GM21447 (cell line): ENCODE results near the gene PLEKHN1.

ENCODE experiments used
- ATAC-seq: cut with Tn5 transposase; IDR thresholded peaks from one replicate; pipeline ENCODE4 v1.9.1; 2021; ENCODE audit not compliant: unreplicated experiment

PLEKHN1 gene

GRCh38 chr1:966135-966703 lies at the start of gene PLEKHN1:
Gene PLEKHN1 (plus strand): TSS chr1:966482. CDS start chr1:966532, 50 bp downstream.
- ATAC-seq = peak; percentile 39

GRCh38 chr1:917076-917459 lies 49.2 kb upstream of the PLEKHN1 start:
- no peak for ATAC-seq

DNA sequence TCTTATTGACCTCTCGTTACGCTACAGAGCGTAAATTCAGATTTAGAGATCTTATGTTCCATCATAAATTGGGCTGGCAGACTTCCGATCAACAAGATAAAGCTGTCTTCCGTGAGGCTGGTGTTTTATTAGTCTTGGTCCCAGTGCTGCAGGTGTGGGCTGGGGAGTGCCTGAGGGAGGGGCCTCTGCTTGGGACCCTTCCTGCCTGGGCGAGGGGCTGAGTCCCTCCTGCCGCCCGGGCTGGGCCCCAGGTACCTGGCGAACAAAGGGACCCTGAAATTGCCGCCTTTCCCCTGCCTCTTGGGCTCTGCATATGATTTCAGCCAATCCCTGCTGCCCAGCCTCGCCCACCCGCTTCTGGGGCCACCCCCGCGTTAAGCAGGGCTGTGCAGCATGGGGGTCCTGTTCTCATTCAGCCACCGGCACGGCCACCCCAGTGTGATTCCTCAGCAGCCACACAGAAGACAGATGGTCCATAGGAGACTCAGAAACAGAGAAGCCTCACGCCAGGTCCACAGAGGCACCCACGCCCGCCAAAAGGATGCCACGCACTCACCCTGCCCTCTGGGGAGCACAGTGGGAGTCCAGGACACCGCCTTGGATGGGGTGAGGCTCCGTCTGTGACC lies 48.7 kb upstream of the PLEKHN1 start:
- no peak for ATAC-seq

DNA sequence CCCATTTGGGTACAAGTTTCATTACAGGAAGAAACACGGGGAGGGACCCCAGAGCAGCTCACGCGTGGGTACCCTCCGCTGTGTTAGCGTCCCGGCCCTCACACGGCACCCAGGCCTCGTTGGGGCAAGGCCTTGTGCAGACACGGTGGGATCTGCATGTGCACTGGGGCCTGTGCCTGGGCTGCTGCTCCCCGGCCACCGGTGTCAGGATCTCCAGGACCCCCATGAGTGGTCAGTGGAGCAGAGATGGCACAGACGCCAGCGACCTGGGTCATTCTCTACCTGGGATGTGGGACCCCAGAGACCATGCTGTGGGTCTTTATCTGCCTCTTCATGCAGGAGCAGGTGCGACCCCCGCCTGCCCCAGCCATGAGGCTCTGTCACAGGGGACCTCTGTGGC lies 47.9 kb upstream of the PLEKHN1 start:
- no peak for ATAC-seq

GRCh38 chr1:918843-919242 lies 47.4 kb upstream of the PLEKHN1 start:
- no peak for ATAC-seq

- ATAC-seq = no peak
These were observed 46.9 kb upstream of the PLEKHN1 start for GRCh38 chr1:919271-919872.

- no peak for ATAC-seq
These were observed 46.3 kb upstream of the PLEKHN1 start for GRCh38 chr1:920010-920409.

DNA sequence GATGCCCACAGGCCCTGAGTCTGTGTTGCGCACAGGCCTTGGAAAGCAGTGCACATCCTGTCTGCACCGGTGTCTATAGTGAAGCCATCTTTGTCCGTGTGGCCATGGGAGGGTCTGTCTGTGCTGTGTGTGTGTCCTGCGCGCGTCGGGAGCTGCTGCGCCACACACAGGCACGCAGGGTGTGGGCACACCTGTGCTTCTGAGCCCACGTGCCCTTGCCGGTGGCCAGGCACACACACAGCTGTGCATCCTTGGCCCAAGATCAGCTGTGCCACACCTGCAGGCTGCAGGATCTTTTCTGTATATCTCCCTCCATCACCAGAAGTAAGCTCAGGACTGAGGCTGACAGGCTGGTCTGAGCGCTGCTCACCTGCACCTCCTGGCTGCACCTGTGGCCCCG lies 45.8 kb upstream of the PLEKHN1 start:
- ATAC-seq = no peak

DNA sequence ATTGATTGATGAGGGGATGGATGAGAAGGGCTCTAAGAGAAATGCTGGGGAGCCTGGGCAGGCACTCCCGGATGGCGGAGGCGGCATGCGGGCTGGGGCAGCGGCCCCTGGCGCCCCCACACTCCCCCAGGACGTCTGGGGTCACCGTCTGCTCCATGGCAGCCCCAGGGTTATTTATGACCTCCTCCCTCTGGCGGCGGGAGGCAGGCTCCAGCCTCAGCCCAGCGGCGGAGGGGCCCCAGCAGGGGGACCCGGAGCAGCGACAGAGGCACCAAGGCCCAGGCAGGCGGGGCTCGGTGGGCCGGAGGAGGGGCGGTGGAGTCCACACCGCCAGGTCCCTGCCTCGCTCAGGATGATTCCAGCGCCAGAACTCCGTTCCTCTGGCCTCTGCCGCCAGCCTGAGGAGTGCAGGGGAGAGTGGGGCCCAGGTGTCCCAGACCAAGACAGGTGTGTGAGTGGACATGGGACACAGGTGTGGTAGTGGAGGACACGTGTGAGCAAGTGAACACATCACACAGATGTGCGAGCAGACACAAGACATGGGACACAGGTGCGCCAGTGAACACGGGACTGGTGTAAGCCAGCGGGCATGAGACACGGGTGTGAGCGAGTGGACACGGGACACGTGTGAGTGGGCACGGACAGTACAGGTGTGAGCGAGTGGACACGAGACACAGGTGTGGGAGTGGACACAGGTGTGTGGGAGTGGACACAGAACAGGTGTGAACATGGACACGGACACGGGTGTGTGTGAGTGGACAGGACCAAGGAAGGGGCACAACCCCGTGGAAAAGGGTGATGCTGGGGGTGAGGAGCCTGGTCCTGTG lies 45.1 kb upstream of the PLEKHN1 start:
- no peak for ATAC-seq

DNA sequence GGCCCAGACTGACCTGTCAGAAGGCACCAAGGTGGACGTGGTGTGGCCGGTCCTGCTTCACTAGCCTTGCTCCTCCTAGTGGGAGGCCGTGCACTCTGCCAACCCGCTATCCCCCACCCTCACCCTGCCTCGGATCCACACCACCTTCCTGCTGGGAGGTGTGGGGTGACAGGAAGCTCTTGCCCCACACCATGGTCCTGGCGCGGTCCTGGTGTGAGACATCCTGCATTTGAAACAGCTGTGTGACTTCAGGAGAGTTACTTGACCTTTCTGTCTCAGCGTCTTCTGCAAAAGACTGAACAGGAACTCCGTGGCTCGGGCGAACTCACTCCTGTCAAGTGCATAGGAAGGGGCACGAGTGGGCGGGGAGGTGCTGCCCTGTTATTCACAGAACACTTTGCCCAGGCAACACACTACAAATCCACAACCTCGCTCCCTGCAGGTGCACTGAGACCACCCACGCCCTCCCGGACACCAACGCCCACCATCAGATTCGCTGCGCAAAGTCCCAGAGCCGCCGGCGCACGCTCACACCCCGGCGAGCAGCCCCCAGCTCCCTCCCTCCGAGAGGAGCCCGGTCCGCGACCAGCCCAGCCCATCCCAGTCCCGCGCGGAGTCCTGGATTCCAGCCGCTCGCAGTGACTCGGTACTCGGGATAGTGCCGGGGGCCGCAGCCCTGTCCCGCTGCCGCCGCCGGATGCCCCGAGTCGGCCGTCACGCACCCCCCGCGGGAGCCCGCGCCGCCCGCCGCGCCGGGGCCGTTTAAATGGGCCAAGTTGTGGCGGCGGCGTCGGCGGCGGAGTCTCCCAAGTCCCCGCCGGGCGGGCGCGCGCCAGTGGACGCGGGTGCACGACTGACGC lies 42.9 kb upstream of the PLEKHN1 start, which contains the start of gene SAMD11:
Gene SAMD11 (plus strand): TSS at position 793 of the 860 bp plus-strand sequence. CDS start 509 bp downstream, outside the sequence.
- ATAC-seq = no peak

DNA sequence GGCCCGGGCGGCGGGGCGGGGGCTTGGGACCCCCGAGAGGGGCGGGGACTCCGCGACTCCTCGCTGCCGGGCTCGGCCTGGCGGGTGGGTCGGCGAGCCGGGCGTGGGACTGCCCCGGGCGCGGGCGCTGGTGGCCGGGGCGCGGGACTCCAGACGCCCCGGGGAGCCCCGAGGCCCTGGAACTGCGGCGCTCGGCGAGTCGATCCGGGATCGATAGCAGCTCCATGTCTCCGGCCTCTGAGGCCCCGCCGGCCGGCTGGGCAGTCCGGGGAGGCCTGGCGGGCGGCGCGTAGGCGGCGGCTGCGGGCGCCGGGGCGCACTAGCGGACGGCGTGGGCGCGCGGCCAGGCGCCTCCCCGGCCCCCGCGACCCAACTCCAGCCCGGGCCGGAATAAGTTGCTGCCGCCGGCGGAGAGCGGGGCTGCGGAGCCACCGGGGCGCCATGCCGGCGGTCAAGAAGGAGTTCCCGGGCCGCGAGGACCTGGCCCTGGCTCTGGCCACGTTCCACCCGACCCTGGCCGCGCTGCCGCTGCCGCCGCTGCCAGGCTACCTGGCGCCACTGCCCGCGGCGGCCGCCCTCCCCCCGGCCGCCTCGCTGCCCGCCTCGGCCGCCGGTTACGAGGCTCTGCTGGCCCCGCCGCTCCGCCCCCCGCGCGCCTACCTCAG lies 42.2 kb upstream of the PLEKHN1 start:
- ATAC-seq = no peak

GRCh38 chr1:924656-925560 lies 41.4 kb upstream of the PLEKHN1 start:
- no peak for ATAC-seq

GRCh38 chr1:925561-926421 lies 40.5 kb upstream of the PLEKHN1 start:
- no peak for ATAC-seq

GRCh38 chr1:927234-927633 lies 39.0 kb upstream of the PLEKHN1 start:
- ATAC-seq = no peak

GRCh38 chr1:927748-928147 lies 38.5 kb upstream of the PLEKHN1 start:
- ATAC-seq = no peak

DNA sequence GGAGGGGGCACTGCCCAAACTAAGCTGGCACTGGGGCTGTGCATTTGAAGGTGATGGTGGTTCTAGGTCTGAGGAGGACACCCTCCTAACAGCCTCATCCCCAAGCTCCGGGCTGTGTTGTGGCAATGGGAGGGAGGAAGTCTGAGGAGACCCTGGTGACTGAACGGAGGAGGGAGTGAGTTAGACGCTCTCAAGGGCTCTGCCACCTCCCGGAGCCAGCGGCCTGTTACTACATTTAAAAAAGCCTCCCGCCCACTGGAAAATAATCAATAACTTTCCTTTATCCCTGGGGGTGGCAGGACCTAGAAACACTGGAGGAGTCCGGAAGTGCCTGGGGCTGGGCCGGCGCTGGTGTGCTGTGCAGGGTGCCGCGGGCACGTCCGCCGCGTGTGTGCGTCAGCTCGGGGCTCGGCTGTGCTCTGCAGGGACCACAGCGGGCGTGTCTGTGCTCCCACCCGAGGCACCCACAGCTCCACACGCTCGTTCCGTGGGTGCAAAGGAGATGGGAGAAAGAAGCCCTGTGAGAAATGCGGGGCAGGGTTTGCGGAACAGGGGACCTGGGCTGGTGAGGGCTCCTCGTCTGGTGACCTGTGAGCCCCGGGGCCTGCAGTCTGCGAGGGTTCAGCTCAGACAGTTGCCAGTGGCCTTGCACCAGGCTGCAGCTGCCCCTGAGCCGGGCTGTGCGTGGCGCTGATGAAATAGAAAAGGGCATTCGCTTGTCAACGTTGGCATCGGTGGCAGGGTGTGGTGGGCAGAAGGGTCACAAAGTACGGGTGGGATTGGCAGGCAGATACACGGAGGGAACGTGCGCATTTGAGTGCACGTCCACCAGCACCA lies 37.2 kb upstream of the PLEKHN1 start:
- ATAC-seq = no peak
